ENCODE results near the gene PLCB1.

DNA sequence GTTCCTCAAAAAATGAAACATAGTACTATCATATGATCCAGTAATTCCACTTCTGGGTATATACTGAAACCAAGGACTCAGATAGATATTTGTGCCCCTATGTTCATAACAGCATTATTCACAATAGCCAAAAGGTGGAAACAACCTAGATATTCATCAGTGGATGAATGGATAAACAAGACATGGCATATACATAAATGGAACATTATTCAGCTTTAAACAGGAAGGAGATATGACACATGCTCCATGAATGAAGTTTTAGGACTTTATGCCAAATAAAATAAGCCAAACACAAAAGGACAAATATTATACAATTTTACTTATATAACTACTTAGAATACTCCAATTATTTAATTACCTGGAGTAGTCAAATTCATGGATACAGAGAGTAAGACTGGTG lies 16.4 kb downstream of the PLCB1 start:
- TF ChIP-seq CTCF (IDR thresholded peaks at IDR 0.05; ENCODE audit: insufficient read depth, low read depth, low read length) (no peak), EZH2 (IDR thresholded peaks at IDR 0.05; ENCODE audit: insufficient read depth, low read length) (no peak)

Data from astrocyte (in vitro differentiated cells and primary cell).